Measurements from ENCODE around the gene MSI2. TPM values are rescaled to one million over a fixed set of nuclear protein-coding genes. Genes with fewer than 3 reads are reported as not detected.

MSI2 gene
- total RNA-seq, 4 donors from 2014 or later, result 60.7 to 101 (median 70.9) TPM

DNA sequence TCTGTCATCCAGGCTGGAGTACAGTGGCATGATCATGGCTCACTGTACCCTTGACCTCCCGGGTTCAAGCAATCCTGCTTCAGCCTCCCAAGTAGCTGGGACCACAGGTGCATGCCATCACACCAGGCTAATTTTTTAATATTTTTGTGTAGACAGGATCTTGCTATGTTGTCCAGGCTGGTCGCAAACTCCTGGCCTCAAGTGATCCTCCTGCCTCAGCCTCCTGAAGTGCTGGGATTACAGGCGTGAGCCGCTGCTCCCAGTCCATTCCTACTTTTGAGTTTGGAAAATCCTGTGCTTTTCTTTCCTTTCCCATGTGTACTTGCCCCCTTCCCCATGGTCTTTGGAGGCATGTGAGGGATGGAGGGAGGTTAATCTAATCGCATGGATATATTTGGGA lies 60.0 kb downstream of the MSI2 start:
- Histone ChIP-seq H3K9me3 (no peaks in the 10 kb centered on the region), H3K4me3 (replicated peaks in 1 of 3) (no peak overlapping the region), H3K4me1 (no peaks in the 10 kb centered on the region), H3K27ac (no peak overlapping the region), H3K36me3 (no peaks in the 10 kb centered on the region), H3K27me3 (no peaks in the 10 kb centered on the region)
- TF ChIP-seq, protein P1, sequence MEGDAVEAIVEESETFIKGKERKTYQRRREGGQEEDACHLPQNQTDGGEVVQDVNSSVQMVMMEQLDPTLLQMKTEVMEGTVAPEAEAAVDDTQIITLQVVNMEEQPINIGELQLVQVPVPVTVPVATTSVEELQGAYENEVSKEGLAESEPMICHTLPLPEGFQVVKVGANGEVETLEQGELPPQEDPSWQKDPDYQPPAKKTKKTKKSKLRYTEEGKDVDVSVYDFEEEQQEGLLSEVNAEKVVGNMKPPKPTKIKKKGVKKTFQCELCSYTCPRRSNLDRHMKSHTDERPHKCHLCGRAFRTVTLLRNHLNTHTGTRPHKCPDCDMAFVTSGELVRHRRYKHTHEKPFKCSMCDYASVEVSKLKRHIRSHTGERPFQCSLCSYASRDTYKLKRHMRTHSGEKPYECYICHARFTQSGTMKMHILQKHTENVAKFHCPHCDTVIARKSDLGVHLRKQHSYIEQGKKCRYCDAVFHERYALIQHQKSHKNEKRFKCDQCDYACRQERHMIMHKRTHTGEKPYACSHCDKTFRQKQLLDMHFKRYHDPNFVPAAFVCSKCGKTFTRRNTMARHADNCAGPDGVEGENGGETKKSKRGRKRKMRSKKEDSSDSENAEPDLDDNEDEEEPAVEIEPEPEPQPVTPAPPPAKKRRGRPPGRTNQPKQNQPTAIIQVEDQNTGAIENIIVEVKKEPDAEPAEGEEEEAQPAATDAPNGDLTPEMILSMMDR (IDR thresholded peaks at IDR 0.05), result no peak
- TF ChIP-seq POLR2A (IDR thresholded peaks at IDR 0.05), result no peak
- DNase-seq, result no peak
- 98 to 99% methylated on average over 5 of the region's 5 CpGs for WGBS, 2 donors
- intact Hi-C loops (cut with DNase I), result no loop called here

DNA sequence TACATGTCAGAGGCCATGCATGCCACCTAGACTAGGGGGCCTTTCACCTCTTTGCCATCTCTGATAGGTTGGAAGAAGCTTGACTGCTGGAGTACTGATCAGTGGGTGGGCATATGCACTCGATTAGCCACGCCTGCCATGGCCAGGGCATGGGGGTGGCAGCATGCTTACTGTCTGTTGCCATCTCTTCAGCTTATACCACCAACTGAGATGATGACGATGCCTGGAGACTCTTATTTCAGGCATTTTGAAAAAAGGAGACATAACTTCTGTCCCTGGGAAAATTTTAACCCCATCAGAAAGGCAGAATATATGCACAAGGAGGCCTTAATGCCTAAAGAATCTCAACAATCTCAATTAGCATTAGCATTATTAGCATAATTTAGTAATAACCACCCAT lies 60.8 kb downstream of the MSI2 start:
- 96 to 100% methylated on average over 3 of the region's 3 CpGs for WGBS, 2 donors
- TF ChIP-seq POLR2A (IDR thresholded peaks at IDR 0.05), result no peak
- TF ChIP-seq, protein P1 (IDR thresholded peaks at IDR 0.05), result no peak
- intact Hi-C loops (cut with DNase I), result no loop called here
- Histone ChIP-seq H3K36me3 (no peaks in the 10 kb centered on the region), H3K4me3 (replicated peaks in 1 of 3) (no peak overlapping the region), H3K27me3 (no peaks in the 10 kb centered on the region), H3K27ac (no peak overlapping the region), H3K9me3 (no peaks in the 10 kb centered on the region), H3K4me1 (no peaks in the 10 kb centered on the region)
- no peak for DNase-seq

GRCh38 chr17:57318913-57319312 lies 62.6 kb downstream of the MSI2 start:
- Histone ChIP-seq H3K4me3 (replicated peaks in 1 of 3) (no peak overlapping the region), H3K9me3 (no peaks in the 10 kb centered on the region), H3K4me1 (no peaks in the 10 kb centered on the region), H3K36me3 (no peaks in the 10 kb centered on the region), H3K27ac (no peak overlapping the region), H3K27me3 (no peaks in the 10 kb centered on the region)
- DNase-seq, result no peak
- TF ChIP-seq, protein P1 (IDR thresholded peaks at IDR 0.05), result no peak
- no peak for TF ChIP-seq POLR2A (IDR thresholded peaks at IDR 0.05)
- intact Hi-C loops (cut with DNase I), result no loop called here
- 84 to 99% methylated on average over 6 of the region's 6 CpGs for WGBS, 2 donors

DNA sequence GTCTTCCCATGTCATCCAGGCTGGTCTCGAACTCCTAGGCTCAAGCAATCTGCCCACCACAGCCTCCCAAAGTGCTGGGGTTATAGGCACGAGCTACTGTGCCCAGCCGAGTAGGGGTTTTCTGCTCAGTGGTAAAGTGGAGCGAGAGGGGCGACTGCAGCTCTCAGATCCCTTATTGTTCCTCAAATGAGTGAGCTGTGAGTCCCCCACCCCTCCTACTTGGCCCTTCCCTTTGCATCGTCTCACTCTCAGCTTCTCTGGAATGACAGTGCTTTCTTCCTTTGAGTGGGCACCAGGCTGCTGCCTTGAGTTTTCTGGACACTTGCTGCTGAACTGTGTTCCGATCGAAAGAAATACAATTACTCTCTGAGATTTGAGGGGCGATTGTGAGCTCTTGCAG lies 63.5 kb downstream of the MSI2 start:
- Histone ChIP-seq H3K4me3 (replicated peaks in 1 of 3) (no peak overlapping the region), H3K4me1 (peaks cover 0 to 9% of the 10 kb centered on the region in 2 donors), H3K27me3 (no peaks in the 10 kb centered on the region), H3K36me3 (no peaks in the 10 kb centered on the region), H3K9me3 (no peaks in the 10 kb centered on the region), H3K27ac (no peak overlapping the region)
- no peak for DNase-seq
- TF ChIP-seq POLR2A (IDR thresholded peaks at IDR 0.05), result no peak
- TF ChIP-seq, protein P1 (IDR thresholded peaks at IDR 0.05), result no peak
- WGBS, 2 donors, result 86 to 91% methylated on average over 6 to 9 of the region's 9 CpGs
- intact Hi-C loops (cut with DNase I), result no loop called here

DNA sequence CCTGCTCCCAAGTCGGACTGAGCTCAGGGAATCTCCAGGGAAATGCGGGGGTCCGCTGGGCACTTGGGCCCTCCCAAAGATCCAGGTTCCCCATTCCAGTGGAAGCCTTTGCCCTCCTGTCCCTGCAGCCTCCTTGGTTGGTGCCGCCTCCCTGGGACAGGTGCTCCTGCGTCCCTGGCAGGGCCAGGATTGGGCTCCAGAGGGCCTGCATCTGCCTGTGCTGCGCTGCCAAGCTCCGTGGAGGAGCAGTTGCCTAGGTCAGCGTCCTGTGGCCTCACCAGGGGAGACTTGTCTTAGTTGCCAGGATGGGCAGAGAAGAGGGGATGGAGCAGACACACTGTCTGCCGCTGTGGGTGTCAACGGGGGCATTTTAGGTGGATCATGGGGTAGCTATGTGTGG lies 67.1 kb downstream of the MSI2 start:
- WGBS, 2 donors, result 90 to 100% methylated on average over 3 to 9 of the region's 10 CpGs
- Histone ChIP-seq H3K9me3 (no peaks in the 10 kb centered on the region), H3K4me3 (replicated peaks in 1 of 3) (no peak overlapping the region), H3K27me3 (no peaks in the 10 kb centered on the region), H3K4me1 (peaks cover 0 to 10% of the 10 kb centered on the region in 2 donors), H3K27ac (peak overlapping the region in 1 of 3 donors; percentile 33), H3K36me3 (no peaks in the 10 kb centered on the region)
- TF ChIP-seq POLR2A (IDR thresholded peaks at IDR 0.05), result no peak
- TF ChIP-seq, protein P1 (IDR thresholded peaks at IDR 0.05), result no peak
- intact Hi-C loops (cut with DNase I), result no loop called here
- DNase-seq, result no peak

Data from thyroid gland (tissue), 4 donors.